H1 (cell line): ENCODE results near the gene MANF. TPM values are rescaled to one million over a fixed set of nuclear protein-coding genes. Genes with fewer than 3 reads are reported as not detected.

Experiments used
- CTCF ChIA-PET: fragments of 300-600 bp; sonication (Branson Sonifier 250); formaldehyde crosslinking; loops from one replicate; lab custom pipeline; 2021; ENCODE audit not compliant: partially characterized antibody; lab: Charles Lee
- POLR2A ChIA-PET: fragments of 300-600 bp; sonication (Branson Sonifier 250); formaldehyde crosslinking; loops from one replicate; lab custom pipeline; 2021; ENCODE audit warnings: inconsistent platforms; ENCODE audit not compliant: partially characterized antibody; lab: Charles Lee
- DNase-seq, 2 experiments: peaks; one replicate each; pipeline versions ENCODE4 v3.0.0 to v3.0.0-alpha.2; 2010 to 2022; ENCODE audit warnings: low spot score in 2 of 2, low read depth in 1 of 2, mixed read lengths in 1 of 2
- FAIRE-seq: peaks from 2 replicates; lab custom pipeline; 2011; peaks lifted over from hg19 to GRCh38; lab: Jason Lieb, UNC
- H2AFZ ChIP-seq: 2 replicates; pipeline ENCODE4 v1.8.1; 2012; ENCODE audit warnings: low read length, inconsistent platforms
- H2AK5ac ChIP-seq: 2 replicates; pipeline ENCODE4 v1.6.1; 2013; ENCODE audit warnings: low read depth, low read length
- H2BK120ac ChIP-seq: replicated peaks from 2 replicates; pipeline ENCODE3; 2013; ENCODE audit warnings: low read depth, low read length, inconsistent platforms
- H2BK12ac ChIP-seq: 2 replicates; pipeline ENCODE4 v1.6.1; 2013; ENCODE audit warnings: low read depth, low read length
- H2BK15ac ChIP-seq: 2 replicates; pipeline ENCODE4 v1.6.1; 2013; ENCODE audit warnings: low read length
- H2BK20ac ChIP-seq: 2 replicates; pipeline ENCODE4 v1.6.1; 2013; ENCODE audit warnings: low read length
- H2BK5ac ChIP-seq: 2 replicates; pipeline ENCODE4 v1.6.1; 2013; ENCODE audit warnings: low read depth, low read length
- H3K14ac ChIP-seq: 2 replicates; pipeline ENCODE4 v1.6.1; 2013; ENCODE audit warnings: inconsistent platforms; ENCODE audit not compliant: insufficient read length
- H3K18ac ChIP-seq: 2 replicates; pipeline ENCODE4 v1.6.1; 2013; ENCODE audit warnings: low read length; ENCODE audit errors: extremely low read depth
- H3K23ac ChIP-seq: 2 replicates; pipeline ENCODE4 v1.6.1; 2013; ENCODE audit warnings: inconsistent platforms; ENCODE audit not compliant: insufficient read length
- H3K23me2 ChIP-seq: 2 replicates; pipeline ENCODE4 v1.6.1; 2013; ENCODE audit warnings: low read depth, low read length
- H3K27ac ChIP-seq: 2 replicates; pipeline ENCODE4 v1.6.1; 2011; ENCODE audit warnings: low read depth, low read length, inconsistent platforms
- H3K27me3 ChIP-seq, 4 experiments: replicated peaks in 1 of 4; 1 replicate in 1 of 4; 2 replicates in 3 of 4; pipeline versions ENCODE4 v1.6.1 to v1.8.1; 2011 to 2013; ENCODE audit warnings: low read length in 3 of 4, mild to moderate bottlenecking in 3 of 4, inconsistent platforms in 2 of 4, mixed read lengths in 2 of 4, moderate library complexity in 1 of 4; ENCODE audit not compliant: control insufficient read depth in 3 of 4, insufficient read depth in 3 of 4; ENCODE audit errors: extremely low read depth in 1 of 4
- H3K36me3 ChIP-seq, 4 experiments: 2 replicates each; pipeline versions ENCODE4 v1.6.1 to v1.8.1; 2011 to 2013; ENCODE audit warnings: mild to moderate bottlenecking in 4 of 4, low read length in 3 of 4, moderate library complexity in 2 of 4, control low read depth in 1 of 4, inconsistent platforms in 1 of 4; ENCODE audit not compliant: insufficient read depth in 4 of 4, control insufficient read depth in 2 of 4
- H3K4ac ChIP-seq: replicated peaks from 2 replicates; pipeline ENCODE3; 2013; ENCODE audit warnings: low read length, low read depth, mixed read lengths, inconsistent platforms; ENCODE audit not compliant: insufficient read length
- H3K4me1 ChIP-seq, 4 experiments: replicated peaks in 1 of 4; 1 replicate in 1 of 4; 2 replicates in 3 of 4; pipeline versions ENCODE4 v1.6.1 to v1.8.1; 2011 to 2013; ENCODE audit warnings: low read length in 3 of 4, inconsistent platforms in 2 of 4, mixed read lengths in 1 of 4; ENCODE audit not compliant: insufficient read depth in 4 of 4, control insufficient read depth in 3 of 4
- H3K4me2 ChIP-seq, 2 experiments: 2 replicates each; pipeline versions ENCODE4 v1.6.1 to v1.8.1; 2011 to 2013; ENCODE audit warnings: low read depth in 2 of 2, low read length in 2 of 2, control low read depth in 1 of 2, inconsistent platforms in 1 of 2, mild to moderate bottlenecking in 1 of 2; ENCODE audit not compliant: insufficient read depth in 1 of 2
- H3K4me3 ChIP-seq, 4 experiments: fragments of 200-600, 300-600 bp in 1 of 4; sonication (generic), shearing (Covaris generic), sonication (Bioruptor Twin) in 1 of 4; 2 replicates each; pipeline versions ENCODE4 v1.5.1 to v1.8.1; 2011 to 2016; ENCODE audit warnings: low read length in 4 of 4, low read depth in 3 of 4, control low read depth in 2 of 4, inconsistent platforms in 2 of 4, mild to moderate bottlenecking in 2 of 4, mixed read lengths in 1 of 4, moderate library complexity in 1 of 4; ENCODE audit not compliant: insufficient read depth in 2 of 4; ENCODE audit errors: extremely low read depth in 1 of 4
- H3K56ac ChIP-seq: replicated peaks from 2 replicates; pipeline ENCODE3; 2013; ENCODE audit warnings: low read depth, mild to moderate bottlenecking, mixed read lengths, low read length, inconsistent platforms; ENCODE audit not compliant: insufficient read length
- H3K79me1 ChIP-seq: 2 replicates; pipeline ENCODE4 v1.6.1; 2013; ENCODE audit warnings: low read depth, low read length, control low read depth
- H3K79me2 ChIP-seq, 2 experiments: 2 replicates each; pipeline versions ENCODE4 v1.6.1 to v1.8.1; 2012 to 2013; ENCODE audit warnings: low read length in 2 of 2, mild to moderate bottlenecking in 2 of 2, inconsistent platforms in 1 of 2; ENCODE audit not compliant: insufficient read depth in 2 of 2, control insufficient read depth in 1 of 2
- H3K9ac ChIP-seq, 4 experiments: replicated peaks in 1 of 4; 1 replicate in 1 of 4; 2 replicates in 3 of 4; pipeline versions ENCODE4 v1.6.1 to v1.8.1; 2011 to 2013; ENCODE audit warnings: low read depth in 3 of 4, low read length in 3 of 4, control low read depth in 2 of 4, mild to moderate bottlenecking in 2 of 4, moderate library complexity in 2 of 4, inconsistent platforms in 1 of 4; ENCODE audit errors: extremely low read depth in 1 of 4
- H3K9me3 ChIP-seq, 2 experiments: 2 replicates each; pipeline versions ENCODE4 v1.6.1 to v1.8.1; 2012 to 2013; ENCODE audit warnings: mild to moderate bottlenecking in 2 of 2, moderate library complexity in 2 of 2, control low read depth in 1 of 2, inconsistent platforms in 1 of 2, low read depth in 1 of 2, low read length in 1 of 2, mixed read lengths in 1 of 2; ENCODE audit not compliant: insufficient read depth in 2 of 2
- H4K20me1 ChIP-seq, 2 experiments: replicated peaks in 1 of 2; 2 replicates each; pipeline versions ENCODE3 to v1.8.1; 2011 to 2013; ENCODE audit warnings: inconsistent platforms in 2 of 2, low read length in 2 of 2, mild to moderate bottlenecking in 1 of 2; ENCODE audit not compliant: insufficient read depth in 2 of 2, control insufficient read depth in 1 of 2
- H4K5ac ChIP-seq: 2 replicates; pipeline ENCODE4 v1.6.1; 2013; ENCODE audit warnings: low read length, low read depth, mixed read lengths, inconsistent platforms; ENCODE audit not compliant: insufficient read length
- H4K8ac ChIP-seq: 2 replicates; pipeline ENCODE4 v1.8.0; 2013; ENCODE audit warnings: mild to moderate bottlenecking, moderate library complexity, low read length, inconsistent platforms; ENCODE audit not compliant: insufficient read depth; ENCODE audit errors: extremely low read depth
- H4K91ac ChIP-seq: replicated peaks from 2 replicates; pipeline ENCODE3; 2013; ENCODE audit warnings: low read length, mixed read lengths, inconsistent platforms; ENCODE audit not compliant: insufficient read length
- GTF2F1 ChIP-seq: IDR thresholded peaks from 2 replicates; pipeline ENCODE4 v1.6.1; 2012; ENCODE audit warnings: low read depth, low read length, improper control_type of control experiment, borderline replicate concordance
- RFX5 ChIP-seq: IDR thresholded peaks from 2 replicates; pipeline ENCODE4 v1.6.1; 2011; ENCODE audit warnings: low read depth, low read length, improper control_type of control experiment, borderline replicate concordance
- SAP30 ChIP-seq: fragments of 300-600 bp; sonication (generic); IDR thresholded peaks from 2 replicates; pipeline ENCODE4 v1.7.1; 2012; ENCODE audit warnings: low read length, moderate library complexity, mild to moderate bottlenecking, inconsistent platforms; ENCODE audit not compliant: insufficient read depth, insufficient replicate concordance
- TCF12 ChIP-seq: IDR thresholded peaks from 2 replicates; pipeline ENCODE4 v1.6.1; 2011; ENCODE audit warnings: low read depth, mild to moderate bottlenecking, low read length
- YY1 ChIP-seq: IDR thresholded peaks from 2 replicates; pipeline ENCODE4 v1.6.1; 2011; ENCODE audit warnings: low read depth, mild to moderate bottlenecking, low read length
- WGBS, 2 experiments: shearing (Covaris generic) in 1 of 2; methylation state at CpG; one replicate each; pipeline versions ENCODE4 v1.1.6 to v1.1.7; 2013 to 2015; ENCODE audit warnings: low lambda C conversion rate in 2 of 2, mixed read lengths in 2 of 2, inconsistent platforms in 1 of 2, low coverage in 1 of 2, missing lambda C conversion rate in 1 of 2; ENCODE audit not compliant: insufficient replicate concordance in 2 of 2, insufficient coverage in 1 of 2, insufficient read length in 1 of 2; ENCODE audit errors: extremely low coverage in 1 of 2, missing lambda C conversion rate in 1 of 2; 5-methylcytosine and 5-hydroxymethylcytosine counted together
- polyA plus RNA-seq, 7 experiments: library from polyadenylated mRNA; depleted of rRNA in 3 of 7; stranded (reverse) in 5 of 7; unstranded in 2 of 7; fragments of >200 nt in 5 of 7; fragments of 200-250 nt in 2 of 7; gene quantifications; 1 replicate in 5 of 7; 2 replicates in 1 of 7; 4 replicates in 1 of 7; pipeline versions ENCODE4 v1.2.1 to v1.2.3, GENCODE V29; 2011 to 2013; ENCODE audit warnings: missing spikeins in 2 of 7, mixed read lengths in 2 of 7
- total RNA-seq: library from RNA; stranded (reverse); fragmentation: NEBNext Ultra II Directional; extraction: Animal tissue kit (Norgen Biotek cat#: 25700); gene quantifications from 2 replicates; pipeline ENCODE4 v1.2.1, GENCODE V29; 2021

Gene MANF
- total and polyA plus RNA-seq, 2 of the 8 experiments (the other 6 are each of a cell fraction or from before 2014, with no cell fraction given), result 37.5 to 159 TPM

DNA sequence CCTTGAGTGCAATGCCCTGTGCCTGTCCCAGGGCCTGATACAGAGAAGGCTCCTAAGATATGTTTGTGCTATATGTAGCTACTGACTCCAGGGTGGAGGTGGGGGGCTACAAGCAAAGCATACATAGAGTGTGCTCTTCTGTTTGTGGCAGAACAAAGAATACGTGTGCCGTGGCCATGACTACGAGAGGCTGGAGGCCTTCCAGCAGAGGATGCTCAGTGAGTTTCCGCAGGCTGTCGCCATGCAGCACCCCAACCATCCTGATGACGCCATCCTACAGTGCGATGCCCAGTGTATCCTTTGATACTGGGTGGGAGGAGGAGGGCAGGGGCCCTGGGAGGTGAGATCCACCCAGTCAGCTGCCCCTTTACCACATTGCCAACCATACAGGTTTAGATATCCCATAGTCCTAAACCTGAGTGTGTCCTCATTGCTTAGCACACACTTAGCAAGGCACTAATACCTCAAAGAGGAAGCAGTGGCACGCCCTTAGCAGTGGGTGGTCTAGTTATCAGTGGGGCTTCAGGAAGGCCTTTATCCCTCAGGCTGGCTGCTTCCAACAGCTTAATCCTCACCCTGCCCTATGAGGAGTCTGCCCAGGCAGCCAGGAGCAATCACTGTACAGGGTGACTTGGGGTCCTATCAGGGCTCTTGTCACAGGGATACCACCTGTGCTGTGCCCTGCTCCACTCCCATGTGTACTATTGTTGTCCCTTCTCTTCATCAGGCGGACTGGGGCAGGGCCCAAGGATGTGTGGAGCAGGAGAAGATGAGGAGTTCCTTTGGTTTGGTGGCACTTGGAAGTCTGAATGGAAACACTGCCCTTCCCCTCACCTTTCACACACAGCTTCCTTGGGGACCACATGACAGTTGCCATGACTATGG is 30.1 kb upstream of the MANF start:
- H2BK120ac ChIP-seq, result no peak overlapping the region
- H3K4me3 ChIP-seq, result no peak overlapping the region
- no peak overlapping the region for H3K56ac ChIP-seq
- H3K27ac ChIP-seq, result no peak overlapping the region
- no peak overlapping the region for H2AFZ ChIP-seq
- no peak overlapping the region for H4K8ac ChIP-seq
- H3K4me1 ChIP-seq, result no peaks in the 10 kb centered on the region
- no peak overlapping the region for H2AK5ac ChIP-seq
- ChIA-PET CTCF (no interaction called here), POLR2A (interaction anchor here (0.9 kb wide), 1 partner anchor 36 kb away, joined by 3 read pairs; the partner anchor contains the start of gene RBM15B)
- no peak overlapping the region for H2BK15ac ChIP-seq
- H3K4ac ChIP-seq, result no peak overlapping the region
- no peak overlapping the region for H4K5ac ChIP-seq
- H3K36me3 ChIP-seq, result peaks cover 0 to 6% (median 0%) of the 10 kb centered on the region in 4 experiments; a peak in 4 of 8 replicates
- H3K27me3 ChIP-seq, result no peaks in the 10 kb centered on the region
- no peak overlapping the region for H4K91ac ChIP-seq
- H2BK20ac ChIP-seq, result no peak overlapping the region
- no peak for FAIRE-seq
- DNase-seq, result no peak
- no peak for TF ChIP-seq GTF2F1
- no peak for TF ChIP-seq TCF12
- TF ChIP-seq RFX5, result no peak
- no peak for TF ChIP-seq YY1
- TF ChIP-seq SAP30, result no peak
- no peak overlapping the region for H3K14ac ChIP-seq
- H3K18ac ChIP-seq, result no peak overlapping the region
- no peaks in the 10 kb centered on the region for H3K79me2 ChIP-seq
- H4K20me1 ChIP-seq, result no peaks in the 10 kb centered on the region
- no peak overlapping the region for H3K23ac ChIP-seq
- H3K9ac ChIP-seq, result no peak overlapping the region
- WGBS, 2 experiments, result 89% methylated on average over 9 of the region's 9 CpGs; no CpG with 5 or more reads in 1 of the 2 experiments
- no peaks in the 10 kb centered on the region for H3K79me1 ChIP-seq
- H3K23me2 ChIP-seq, result no peaks in the 10 kb centered on the region
- H3K4me2 ChIP-seq, result no peak overlapping the region
- no peak overlapping the region for H2BK5ac ChIP-seq
- no peaks in the 10 kb centered on the region for H3K9me3 ChIP-seq
- H2BK12ac ChIP-seq, result no peak overlapping the region
